Ishikawa (cell line): ENCODE results near the gene TTC27.

ENCODE experiments used
- CEBPB ChIP-seq: IDR thresholded peaks from 2 replicates; pipeline ENCODE4 v1.6.1; 2012
- CREB1 ChIP-seq: IDR thresholded peaks from 2 replicates; pipeline ENCODE4 v1.6.1; 2012; ENCODE audit warnings: low read depth
- EGR1 ChIP-seq: IDR thresholded peaks from 2 replicates; pipeline ENCODE4 v1.6.1; 2012
- EP300 ChIP-seq: IDR thresholded peaks from 2 replicates; pipeline ENCODE4 v1.6.1; 2012; ENCODE audit warnings: borderline replicate concordance
- FOXM1 ChIP-seq: IDR thresholded peaks from 2 replicates; pipeline ENCODE4 v1.6.1; 2012; ENCODE audit warnings: low read depth, borderline replicate concordance
- NFIC ChIP-seq: IDR thresholded peaks from 2 replicates; pipeline ENCODE4 v1.6.1; 2012
- RAD21 ChIP-seq: IDR thresholded peaks from 2 replicates; pipeline ENCODE4 v1.6.1; 2012; ENCODE audit warnings: low read depth
- TAF1 ChIP-seq: IDR thresholded peaks from 2 replicates; pipeline ENCODE4 v1.6.1; 2012; ENCODE audit warnings: low read depth, mild to moderate bottlenecking
- TCF12 ChIP-seq: IDR thresholded peaks from 2 replicates; pipeline ENCODE4 v1.6.1; 2012; ENCODE audit warnings: low read depth
- TEAD4 ChIP-seq: IDR thresholded peaks from 2 replicates; pipeline ENCODE4 v1.6.1; 2012
- YY1 ChIP-seq: IDR thresholded peaks from 2 replicates; pipeline ENCODE4 v1.6.1; 2012; ENCODE audit warnings: low read depth
- ZBTB7A ChIP-seq: IDR thresholded peaks from 2 replicates; pipeline ENCODE4 v1.6.1; 2012; ENCODE audit warnings: low read depth
- TF ChIP-seq, protein P1 (sequence below): IDR thresholded peaks from 2 replicates; pipeline ENCODE4 v1.6.1; 2012
- TF ChIP-seq, protein P2 (sequence below): IDR thresholded peaks from 2 replicates; pipeline ENCODE4 v1.6.1; 2012; ENCODE audit warnings: low read depth, mild to moderate bottlenecking
- TF ChIP-seq, protein P3 (sequence below): IDR thresholded peaks from 2 replicates; pipeline ENCODE4 v1.6.1; 2012

TTC27 gene

DNA sequence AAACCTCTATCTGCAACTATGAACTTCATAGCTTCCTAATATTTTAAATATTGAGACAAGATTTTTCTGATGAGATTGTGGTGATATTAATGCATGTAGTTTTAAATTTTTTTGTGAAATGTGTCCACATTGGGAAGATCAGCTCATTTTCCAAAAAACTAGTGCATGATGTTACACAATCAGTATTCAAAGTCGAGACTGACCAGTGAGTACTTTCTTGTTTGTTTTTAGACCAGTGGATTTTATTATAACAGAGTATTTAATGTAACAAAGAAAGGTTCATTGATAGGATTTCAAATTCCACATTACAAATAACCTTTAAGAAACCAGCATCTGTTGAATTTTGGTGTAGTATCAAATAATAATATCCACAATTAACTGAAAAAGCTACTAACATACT, 99.3 kb downstream of the TTC27 start:
- TF ChIP-seq, protein P1, sequence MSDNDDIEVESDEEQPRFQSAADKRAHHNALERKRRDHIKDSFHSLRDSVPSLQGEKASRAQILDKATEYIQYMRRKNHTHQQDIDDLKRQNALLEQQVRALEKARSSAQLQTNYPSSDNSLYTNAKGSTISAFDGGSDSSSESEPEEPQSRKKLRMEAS: no peak
- TF ChIP-seq NFIC (no peak), FOXM1 (no peak), YY1 (no peak), TCF12 (no peak), TEAD4 (no peak), EP300 (no peak), EGR1 (no peak), TAF1 (no peak), CREB1 (no peak)
- TF ChIP-seq, protein P2, sequence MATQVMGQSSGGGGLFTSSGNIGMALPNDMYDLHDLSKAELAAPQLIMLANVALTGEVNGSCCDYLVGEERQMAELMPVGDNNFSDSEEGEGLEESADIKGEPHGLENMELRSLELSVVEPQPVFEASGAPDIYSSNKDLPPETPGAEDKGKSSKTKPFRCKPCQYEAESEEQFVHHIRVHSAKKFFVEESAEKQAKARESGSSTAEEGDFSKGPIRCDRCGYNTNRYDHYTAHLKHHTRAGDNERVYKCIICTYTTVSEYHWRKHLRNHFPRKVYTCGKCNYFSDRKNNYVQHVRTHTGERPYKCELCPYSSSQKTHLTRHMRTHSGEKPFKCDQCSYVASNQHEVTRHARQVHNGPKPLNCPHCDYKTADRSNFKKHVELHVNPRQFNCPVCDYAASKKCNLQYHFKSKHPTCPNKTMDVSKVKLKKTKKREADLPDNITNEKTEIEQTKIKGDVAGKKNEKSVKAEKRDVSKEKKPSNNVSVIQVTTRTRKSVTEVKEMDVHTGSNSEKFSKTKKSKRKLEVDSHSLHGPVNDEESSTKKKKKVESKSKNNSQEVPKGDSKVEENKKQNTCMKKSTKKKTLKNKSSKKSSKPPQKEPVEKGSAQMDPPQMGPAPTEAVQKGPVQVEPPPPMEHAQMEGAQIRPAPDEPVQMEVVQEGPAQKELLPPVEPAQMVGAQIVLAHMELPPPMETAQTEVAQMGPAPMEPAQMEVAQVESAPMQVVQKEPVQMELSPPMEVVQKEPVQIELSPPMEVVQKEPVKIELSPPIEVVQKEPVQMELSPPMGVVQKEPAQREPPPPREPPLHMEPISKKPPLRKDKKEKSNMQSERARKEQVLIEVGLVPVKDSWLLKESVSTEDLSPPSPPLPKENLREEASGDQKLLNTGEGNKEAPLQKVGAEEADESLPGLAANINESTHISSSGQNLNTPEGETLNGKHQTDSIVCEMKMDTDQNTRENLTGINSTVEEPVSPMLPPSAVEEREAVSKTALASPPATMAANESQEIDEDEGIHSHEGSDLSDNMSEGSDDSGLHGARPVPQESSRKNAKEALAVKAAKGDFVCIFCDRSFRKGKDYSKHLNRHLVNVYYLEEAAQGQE: no peak

DNA sequence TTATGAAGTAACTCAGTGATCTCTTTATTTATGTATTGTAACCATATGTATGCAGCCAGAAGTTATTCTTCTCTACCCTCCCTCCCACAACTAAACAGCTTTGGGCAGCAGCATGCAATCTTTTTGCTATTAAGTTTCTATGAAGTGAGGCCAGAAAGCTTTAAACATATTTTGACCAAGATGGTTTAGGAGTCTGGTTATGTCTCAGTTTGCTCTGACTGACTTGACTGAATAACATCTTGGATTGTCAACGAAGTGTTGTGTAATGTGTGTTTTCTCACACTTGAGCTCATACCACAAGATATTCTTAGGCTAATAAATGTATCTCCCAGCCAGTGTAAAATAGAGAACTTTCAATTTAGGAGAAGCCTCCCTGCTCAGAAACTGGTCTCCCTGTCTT, 104.3 kb downstream of the TTC27 start:
- no peak for TF ChIP-seq TAF1
- no peak for TF ChIP-seq EP300
- no peak for TF ChIP-seq EGR1
- TF ChIP-seq CEBPB: no peak
- TF ChIP-seq YY1: no peak

DNA sequence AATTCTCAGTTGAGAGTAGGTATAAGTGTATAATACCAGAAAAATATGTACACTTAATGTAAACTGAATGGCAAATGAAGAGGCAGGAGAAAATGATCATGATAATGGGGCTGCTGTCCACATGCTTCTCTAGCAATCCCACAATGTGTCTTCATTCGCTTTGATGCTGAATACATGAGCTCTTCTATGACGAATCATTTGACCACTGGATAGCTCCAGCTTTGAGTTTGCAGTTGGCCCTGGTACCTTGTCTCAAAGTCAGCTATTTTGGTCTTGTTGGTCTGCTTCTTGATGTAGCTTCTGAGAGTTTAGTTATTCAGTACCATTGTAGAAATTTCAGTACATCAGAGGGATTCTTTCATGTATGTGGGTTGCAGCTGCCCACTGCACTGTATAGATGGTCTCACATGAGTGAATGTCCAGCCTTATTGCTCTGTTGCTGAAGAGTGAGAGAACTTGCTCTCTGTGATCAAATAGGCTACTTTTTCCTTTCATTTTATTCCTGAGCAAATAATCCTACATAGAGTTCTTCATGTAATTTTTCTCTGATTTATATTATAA, 105.1 kb downstream of the TTC27 start:
- TF ChIP-seq YY1 (no peak), TEAD4 (no peak), FOXM1 (no peak), TCF12 (no peak), RAD21 (no peak), ZBTB7A (no peak)

DNA sequence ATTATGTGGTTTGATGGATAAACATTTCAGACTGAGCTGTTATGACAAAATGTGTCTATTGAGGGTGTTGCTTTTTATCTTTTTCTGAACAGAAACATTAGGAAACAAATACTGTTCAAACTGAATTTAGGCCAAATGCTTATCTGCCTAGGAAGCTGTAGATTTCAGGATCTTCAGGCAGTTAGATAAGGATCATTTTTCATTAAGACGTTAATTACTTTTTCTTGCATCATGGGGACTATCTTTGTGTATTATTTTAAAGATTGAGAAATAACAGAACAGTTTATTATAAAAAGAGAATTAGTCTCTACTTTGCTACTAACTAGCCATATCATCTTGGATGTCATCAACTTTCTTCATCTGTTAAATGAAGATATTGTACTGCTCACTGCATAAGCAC, 107.5 kb downstream of the TTC27 start:
- no peak for TF ChIP-seq EGR1
- no peak for TF ChIP-seq CEBPB
- TF ChIP-seq, protein P1: no peak
- no peak for TF ChIP-seq EP300
- TF ChIP-seq FOXM1: no peak
- TF ChIP-seq, protein P2: no peak
- TF ChIP-seq, protein P3, sequence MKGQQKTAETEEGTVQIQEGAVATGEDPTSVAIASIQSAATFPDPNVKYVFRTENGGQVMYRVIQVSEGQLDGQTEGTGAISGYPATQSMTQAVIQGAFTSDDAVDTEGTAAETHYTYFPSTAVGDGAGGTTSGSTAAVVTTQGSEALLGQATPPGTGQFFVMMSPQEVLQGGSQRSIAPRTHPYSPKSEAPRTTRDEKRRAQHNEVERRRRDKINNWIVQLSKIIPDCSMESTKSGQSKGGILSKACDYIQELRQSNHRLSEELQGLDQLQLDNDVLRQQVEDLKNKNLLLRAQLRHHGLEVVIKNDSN: no peak
- TF ChIP-seq TCF12: no peak
- TF ChIP-seq YY1: no peak
- TF ChIP-seq TEAD4: no peak
- no peak for TF ChIP-seq ZBTB7A

DNA sequence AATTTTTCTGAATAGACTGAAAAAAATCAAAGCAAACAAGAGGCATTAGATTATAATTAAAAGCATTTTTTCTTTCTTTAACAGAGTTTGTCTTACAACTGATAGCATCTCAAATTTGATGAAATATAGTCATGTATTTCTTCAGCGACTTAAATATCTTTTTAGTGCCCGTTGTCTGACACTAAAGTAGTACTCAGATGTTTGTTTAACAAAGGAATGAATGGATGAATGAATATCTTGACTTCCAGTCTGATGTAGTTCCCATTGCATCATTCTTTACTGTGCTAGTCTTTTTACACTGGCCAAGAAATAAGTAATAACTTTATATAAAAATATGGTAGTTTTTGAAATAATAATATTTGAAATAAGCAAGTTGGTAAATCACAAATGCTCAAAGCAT, 111.1 kb downstream of the TTC27 start:
- TF ChIP-seq, protein P2: no peak
- TF ChIP-seq EGR1: no peak
- TF ChIP-seq YY1: no peak
- no peak for TF ChIP-seq CEBPB

DNA sequence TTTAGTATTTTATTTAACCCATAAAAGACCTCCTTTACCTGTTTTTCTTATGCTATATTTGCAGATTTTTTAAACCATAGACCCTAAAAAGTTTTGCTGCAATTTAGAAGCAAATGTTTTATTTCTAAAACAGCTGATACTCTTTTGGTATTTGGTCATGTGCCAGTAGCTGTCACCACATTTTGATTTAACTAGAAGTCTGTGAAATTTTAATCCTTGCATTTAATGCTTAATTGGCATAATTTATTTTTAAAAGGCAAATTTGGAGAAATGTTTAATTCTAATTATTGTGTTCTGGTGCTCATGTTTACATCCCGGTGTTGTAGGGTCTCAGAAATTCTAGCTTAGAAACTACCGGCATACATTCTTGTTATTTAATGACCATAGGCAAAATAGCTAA, 111.8 kb downstream of the TTC27 start:
- TF ChIP-seq EGR1 (no peak), FOXM1 (no peak), TEAD4 (no peak), CREB1 (no peak), ZBTB7A (no peak), TAF1 (no peak), CEBPB (no peak), NFIC (no peak), TCF12 (no peak), EP300 (no peak), RAD21 (no peak), YY1 (no peak)
- TF ChIP-seq, protein P2: no peak
- TF ChIP-seq, protein P1: no peak
- TF ChIP-seq, protein P3: no peak
